Glomerular visceral epithelial cell (primary cell): ENCODE measurements around the gene OSCP1.
A peak's percentile ranks its signal among the peaks of the same experiment; 100 is the strongest.
"Not testable (repeated sequence)": the region's sequence is repeated elsewhere in the genome, so short reads cannot be mapped to it uniquely, and the experiment has no call there.

ENCODE experiments used
- DNase-seq: peaks from one replicate; pipeline ENCODE4 v3.0.0-alpha.2; 2016; ENCODE audit errors: extremely low spot score

OSCP1 gene

GRCh38 chr1:36450270-36450918 is at the start of gene OSCP1:
Gene OSCP1 (minus strand): TSS chr1:36450451. CDS start chr1:36450369, 82 bp downstream.
- peak; percentile 96 for DNase-seq

GRCh38 chr1:36497207-36497606 is 47.0 kb upstream of the OSCP1 start:
- DNase-seq, result no peak

GRCh38 chr1:36494971-36495370 is 44.7 kb upstream of the OSCP1 start:
- DNase-seq, result no peak

- no peak for DNase-seq
Measured at GRCh38 chr1:36493524-36493923, 43.3 kb upstream of the OSCP1 start.

- DNase-seq, result no peak
Measured at GRCh38 chr1:36492491-36492890, 42.2 kb upstream of the OSCP1 start.

- not testable (repeated sequence) for DNase-seq
Measured at GRCh38 chr1:36489258-36490051, 39.2 kb upstream of the OSCP1 start.

- DNase-seq, result no peak
Measured at GRCh38 chr1:36487906-36488305, 37.7 kb upstream of the OSCP1 start.

- not testable (repeated sequence) for DNase-seq
Measured at GRCh38 chr1:36487336-36487725, 37.1 kb upstream of the OSCP1 start.

GRCh38 chr1:36486439-36487335 is 36.4 kb upstream of the OSCP1 start:
- no peak for DNase-seq

GRCh38 chr1:36486093-36486438 is 35.8 kb upstream of the OSCP1 start:
- DNase-seq, result no peak

- no peak for DNase-seq
Measured at GRCh38 chr1:36484099-36484498, 33.8 kb upstream of the OSCP1 start.

GRCh38 chr1:36482724-36483388 is 32.6 kb upstream of the OSCP1 start, which contains the start of gene CSF3R:
Gene CSF3R (minus strand): TSS chr1:36482913. CDS start chr1:36479496, 3,417 bp downstream.
- DNase-seq, result no peak

- no peak for DNase-seq
Measured at GRCh38 chr1:36481771-36482723, 31.8 kb upstream of the OSCP1 start.

GRCh38 chr1:36481091-36481490 is 30.8 kb upstream of the OSCP1 start:
- DNase-seq, result no peak

GRCh38 chr1:36480161-36480560 is 29.9 kb upstream of the OSCP1 start:
- no peak for DNase-seq

- DNase-seq, result no peak
Measured at GRCh38 chr1:36479505-36480051, 29.3 kb upstream of the OSCP1 start.

- not testable (repeated sequence) for DNase-seq
Measured at GRCh38 chr1:36477615-36478014, 27.4 kb upstream of the OSCP1 start.

- no peak for DNase-seq
Measured at GRCh38 chr1:36476945-36477344, 26.7 kb upstream of the OSCP1 start.

GRCh38 chr1:36475910-36476604 is 25.8 kb upstream of the OSCP1 start:
- DNase-seq, result no peak

GRCh38 chr1:36475341-36475740 is 25.1 kb upstream of the OSCP1 start:
- DNase-seq, result no peak
